Activated CD8-positive, alpha-beta T cell treated with anti-CD3 and anti-CD28 coated beads, Interleukin-2, amount 10 ng/mL, durations not matched to agents 7 days and 5 days (primary cell): ENCODE data around the gene VASH2. TPM values are rescaled to one million over a fixed set of nuclear protein-coding genes. Genes with fewer than 3 reads are reported as not detected.
A peak's percentile ranks its signal among the peaks of the same experiment; 100 is the strongest.
"Not testable (repeated sequence)": the region's sequence is repeated elsewhere in the genome, so short reads cannot be mapped to it uniquely, and the experiment has no call there.

ENCODE experiments used
- ATAC-seq: fragments of 150-1000 bp; cut with Tn5 transposase; one replicate; pipeline ENCODE4 v1.10.0; 2021; ENCODE audit warnings: moderate library complexity
- CTCF ChIA-PET: fragments of 350-600 bp; sonication (Branson Sonifier 250); formaldehyde crosslinking; loops from one replicate; lab custom pipeline; 2021; ENCODE audit warnings: antibody characterized with exemption; lab: Charles Lee
- POLR2A ChIA-PET: fragments of 350-600 bp; sonication (Branson Sonifier 250); formaldehyde crosslinking; loops from one replicate; lab custom pipeline; 2021; ENCODE audit warnings: antibody characterized with exemption; lab: Charles Lee
- DNase-seq: peaks from one replicate; pipeline ENCODE4 v3.0.0-alpha.2; 2020
- H3K27ac Mint-ChIP-seq: one replicate; pipeline ENCODE4 v1.8.0; 2021; ENCODE audit warnings: mild to moderate bottlenecking, mixed read lengths
- H3K27me3 Mint-ChIP-seq: one replicate; pipeline ENCODE4 v1.8.0; 2021; ENCODE audit warnings: low read depth, mixed read lengths
- H3K36me3 Mint-ChIP-seq: one replicate; pipeline ENCODE4 v1.8.0; 2021; ENCODE audit warnings: low read depth, mixed read lengths
- H3K4me1 Mint-ChIP-seq: one replicate; pipeline ENCODE4 v1.8.0; 2021; ENCODE audit warnings: low read depth, mixed read lengths
- H3K4me3 Mint-ChIP-seq: one replicate; pipeline ENCODE4 v1.8.0; 2021; ENCODE audit warnings: mild to moderate bottlenecking, mixed read lengths
- H3K9me3 Mint-ChIP-seq: one replicate; pipeline ENCODE4 v1.8.0; 2022; ENCODE audit warnings: mixed read lengths; ENCODE audit not compliant: insufficient read depth
- total RNA-seq, 2 experiments: library from RNA; stranded (reverse); gene quantifications; one replicate each; pipeline ENCODE4 v1.2.3, GENCODE V29; 2021

Gene VASH2
- total RNA-seq: under 1 TPM; 0.16 to 0.21 TPM

GRCh38 chr1:212950243-212951125 is at the start of gene VASH2:
TSS of gene VASH2 (plus strand) at chr1:212950541. CDS start at chr1:212951543, 1,002 bp downstream.
- H3K4me3 Mint-ChIP-seq: peak within 1 kb of the TSS; percentile 73
- H3K4me1 Mint-ChIP-seq: peaks cover 6% of the 10 kb centered on the region
- H3K27ac Mint-ChIP-seq: no peak within 1 kb of the TSS
- ChIA-PET POLR2A (interaction anchor here (1.2 kb wide), 1 partner anchor 159 kb away, joined by 3 read pairs; the partner anchor contains the start of gene NSL1), CTCF (interaction anchor here (1.1 to 1.5 kb wide), 2 partner anchors 18 to 135 kb away, joined by 3 to 4 read pairs; no protein-coding TSS in a partner anchor)
- H3K36me3 Mint-ChIP-seq: no peaks in the 10 kb centered on the region
- peaks cover 62% of the 10 kb centered on the region for H3K27me3 Mint-ChIP-seq
- H3K9me3 Mint-ChIP-seq: no peaks in the 10 kb centered on the region
- DNase-seq: peak; percentile 69
- peak; percentile 98 for ATAC-seq

DNA sequence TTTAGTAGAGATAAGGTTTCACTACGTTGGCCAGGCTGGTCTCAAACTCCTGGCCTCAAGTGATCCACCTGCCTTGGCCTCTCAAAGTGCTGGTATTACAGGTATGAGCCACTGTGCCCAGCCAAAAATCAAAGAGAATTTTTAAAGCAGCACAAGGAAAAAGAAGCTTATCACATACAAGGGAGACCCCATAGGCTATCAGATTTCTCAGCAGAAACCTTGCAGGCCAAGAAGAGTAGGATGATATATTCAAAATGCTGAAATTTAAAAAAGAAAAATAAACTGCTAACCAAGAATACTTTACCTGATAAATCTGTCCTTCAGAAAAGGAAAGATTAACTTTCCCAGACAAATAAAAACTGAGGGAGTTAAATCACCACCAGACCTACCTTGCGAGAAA is 49.1 kb upstream of the VASH2 start:
- CTCF ChIA-PET: no interaction called here
- no peak overlapping the region for H3K4me3 Mint-ChIP-seq

DNA sequence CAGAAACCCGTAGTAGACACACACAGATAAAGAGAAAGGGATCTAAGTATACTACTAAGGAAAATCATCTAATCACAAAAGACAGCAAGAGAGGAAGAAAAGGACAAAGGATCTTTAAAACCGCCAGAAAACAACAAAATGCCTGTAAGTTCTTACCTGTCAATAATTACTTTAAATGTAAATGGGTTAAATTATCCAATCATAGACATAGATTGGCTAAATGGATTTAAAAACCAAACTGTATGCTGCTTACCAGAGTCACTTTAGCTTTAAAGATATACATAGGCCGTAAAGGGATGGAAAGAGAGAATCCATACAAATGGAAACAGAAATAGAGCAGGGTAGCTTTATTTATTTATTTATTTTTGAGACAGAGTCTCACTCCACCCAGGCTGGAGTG is 48.3 kb upstream of the VASH2 start:
- POLR2A ChIA-PET: no interaction called here
- ATAC-seq (no peak), DNase-seq (no peak)
- CTCF ChIA-PET: no interaction called here
- Mint-ChIP-seq H3K27me3 (peaks cover 5% of the 10 kb centered on the region), H3K9me3 (peaks cover 14% of the 10 kb centered on the region), H3K4me3 (no peak overlapping the region), H3K27ac (no peak overlapping the region), H3K36me3 (peaks cover 33% of the 10 kb centered on the region), H3K4me1 (no peaks in the 10 kb centered on the region)

More for the DNA sequence above, 49.1 kb upstream of the VASH2 start:
- H3K27me3 Mint-ChIP-seq: peaks cover 2% of the 10 kb centered on the region
- H3K4me1 Mint-ChIP-seq: no peaks in the 10 kb centered on the region
- H3K27ac Mint-ChIP-seq: no peak overlapping the region
- no peak for DNase-seq
- ATAC-seq: no peak
- H3K9me3 Mint-ChIP-seq: peaks cover 14% of the 10 kb centered on the region
- peaks cover 36% of the 10 kb centered on the region for H3K36me3 Mint-ChIP-seq
- POLR2A ChIA-PET: no interaction called here

- DNase-seq (no peak), ATAC-seq (no peak)
- peaks cover 7% of the 10 kb centered on the region for H3K27me3 Mint-ChIP-seq
- ChIA-PET POLR2A (no interaction called here), CTCF (no interaction called here)
- H3K36me3 Mint-ChIP-seq: peaks cover 24% of the 10 kb centered on the region
- H3K27ac Mint-ChIP-seq: no peak overlapping the region
- H3K4me1 Mint-ChIP-seq: no peaks in the 10 kb centered on the region
- peaks cover 14% of the 10 kb centered on the region for H3K9me3 Mint-ChIP-seq
- H3K4me3 Mint-ChIP-seq: no peak overlapping the region
These were observed 46.7 kb upstream of the VASH2 start for GRCh38 chr1:212903664-212904063.

- CTCF ChIA-PET, H3K4me3 Mint-ChIP-seq, H3K36me3 Mint-ChIP-seq, POLR2A ChIA-PET, DNase-seq, H3K27me3 Mint-ChIP-seq, H3K9me3 Mint-ChIP-seq, H3K27ac Mint-ChIP-seq, ATAC-seq, H3K4me1 Mint-ChIP-seq: not testable (repeated sequence)
These were observed 42.3 kb upstream of the VASH2 start for GRCh38 chr1:212908071-212908470.

- Mint-ChIP-seq H3K36me3 (no peaks in the 10 kb centered on the region), H3K4me3 (no peak overlapping the region), H3K4me1 (no peaks in the 10 kb centered on the region), H3K9me3 (no peaks in the 10 kb centered on the region), H3K27me3 (peaks cover 7% of the 10 kb centered on the region), H3K27ac (no peak overlapping the region)
- CTCF ChIA-PET: no interaction called here
- POLR2A ChIA-PET: interaction anchor here (0.7 kb wide), 1 partner anchor 12 kb away, joined by 3 read pairs; no protein-coding TSS in a partner anchor
- no peak for DNase-seq
- ATAC-seq: no peak
These were observed 41.4 kb upstream of the VASH2 start for GRCh38 chr1:212908971-212909370.

DNA sequence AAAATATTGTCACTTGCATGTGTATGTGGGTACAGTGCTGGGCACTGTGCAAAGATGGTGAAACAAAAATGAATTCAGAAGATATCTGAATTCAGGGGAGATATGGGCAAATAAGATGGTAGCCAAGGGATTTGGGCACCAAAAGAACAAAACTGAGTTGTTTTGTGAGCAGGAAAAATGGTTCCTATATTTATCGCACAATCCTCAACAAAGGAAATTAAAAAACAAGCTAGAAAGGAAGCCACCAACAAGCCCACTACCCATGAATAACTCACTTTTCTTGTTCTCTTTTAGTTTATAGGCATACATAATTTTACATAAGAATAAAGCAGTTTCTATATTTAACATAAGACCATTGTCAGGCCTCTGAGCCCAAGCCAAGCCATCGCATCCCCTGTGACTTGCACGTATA is 40.7 kb upstream of the VASH2 start:
- Mint-ChIP-seq H3K4me3 (no peak overlapping the region), H3K4me1 (no peaks in the 10 kb centered on the region), H3K27me3 (peaks cover 7% of the 10 kb centered on the region), H3K36me3 (no peaks in the 10 kb centered on the region), H3K9me3 (no peaks in the 10 kb centered on the region), H3K27ac (no peak overlapping the region)
- POLR2A ChIA-PET: no interaction called here
- DNase-seq (no peak), ATAC-seq (no peak)
- CTCF ChIA-PET: no interaction called here

GRCh38 chr1:212910213-212910612 is 40.1 kb upstream of the VASH2 start:
- DNase-seq, H3K27me3 Mint-ChIP-seq, H3K4me3 Mint-ChIP-seq, H3K36me3 Mint-ChIP-seq, H3K9me3 Mint-ChIP-seq, H3K27ac Mint-ChIP-seq, CTCF ChIA-PET, ATAC-seq, H3K4me1 Mint-ChIP-seq, POLR2A ChIA-PET: not testable (repeated sequence)

- POLR2A ChIA-PET, H3K4me1 Mint-ChIP-seq, CTCF ChIA-PET, H3K4me3 Mint-ChIP-seq, H3K27ac Mint-ChIP-seq, DNase-seq, H3K36me3 Mint-ChIP-seq, ATAC-seq, H3K9me3 Mint-ChIP-seq: not testable (repeated sequence)
- H3K27me3 Mint-ChIP-seq: peaks cover 11% of the 10 kb centered on the region
These were observed 36.7 kb upstream of the VASH2 start for GRCh38 chr1:212913638-212914037.

- POLR2A ChIA-PET, CTCF ChIA-PET, ATAC-seq, H3K27ac Mint-ChIP-seq, H3K36me3 Mint-ChIP-seq, DNase-seq, H3K9me3 Mint-ChIP-seq, H3K4me3 Mint-ChIP-seq, H3K4me1 Mint-ChIP-seq: not testable (repeated sequence)
- H3K27me3 Mint-ChIP-seq: peaks cover 11% of the 10 kb centered on the region
These were observed 36.2 kb upstream of the VASH2 start for GRCh38 chr1:212914110-212914509.

GRCh38 chr1:212914789-212915188 is 35.6 kb upstream of the VASH2 start:
- ChIA-PET POLR2A (no interaction called here), CTCF (no interaction called here)
- Mint-ChIP-seq H3K9me3 (no peaks in the 10 kb centered on the region), H3K4me1 (peaks cover 4% of the 10 kb centered on the region), H3K27me3 (peaks cover 11% of the 10 kb centered on the region), H3K36me3 (no peaks in the 10 kb centered on the region), H3K4me3 (no peak overlapping the region), H3K27ac (no peak overlapping the region)
- no peak for ATAC-seq
- no peak for DNase-seq
